Measurements from ENCODE around the gene TM4SF1.
"Not testable (repeated sequence)": the region's sequence is repeated elsewhere in the genome, so short reads cannot be mapped to it uniquely, and the experiment has no call there.

Gene TM4SF1

GRCh38 chr3:149339931-149340309, 37.5 kb downstream of the TM4SF1 start:
- no peak for DNase-seq

- DNase-seq, result not testable (repeated sequence)
Observed at GRCh38 chr3:149337486-149337885, 40.0 kb downstream of the TM4SF1 start.

- DNase-seq, result no peak
Observed at GRCh38 chr3:149336925-149337324, 40.5 kb downstream of the TM4SF1 start.

- no peak for DNase-seq
Observed at GRCh38 chr3:149333176-149333859, 44.1 kb downstream of the TM4SF1 start, which contains the start of gene TM4SF18. Gene TM4SF18, minus strand, starts transcription at chr3:149333636. Its CDS starts 254 bp downstream, at chr3:149333382.

GRCh38 chr3:149332771-149333170, 44.7 kb downstream of the TM4SF1 start:
- no peak for DNase-seq

- no peak for DNase-seq
Observed at GRCh38 chr3:149332227-149332765, 45.2 kb downstream of the TM4SF1 start.

- DNase-seq, result no peak
Observed at GRCh38 chr3:149331396-149331795, 46.1 kb downstream of the TM4SF1 start.

- DNase-seq, result no peak
Observed at GRCh38 chr3:149330609-149331331, 46.7 kb downstream of the TM4SF1 start.

GRCh38 chr3:149327156-149327555, 50.3 kb downstream of the TM4SF1 start:
- no peak for DNase-seq

GRCh38 chr3:149325581-149325980, 51.9 kb downstream of the TM4SF1 start:
- no peak for DNase-seq

- no peak for DNase-seq
Observed at GRCh38 chr3:149324332-149324731, 53.1 kb downstream of the TM4SF1 start.

GRCh38 chr3:149321640-149322039, 55.8 kb downstream of the TM4SF1 start:
- DNase-seq, result no peak

GRCh38 chr3:149321136-149321535, 56.3 kb downstream of the TM4SF1 start:
- no peak for DNase-seq

- DNase-seq, result no peak
Observed at GRCh38 chr3:149319750-149320149, 57.7 kb downstream of the TM4SF1 start.

Measured in activated CD8-positive, alpha-beta memory T cell treated with anti-CD3 and anti-CD28 coated beads, Interleukin-2, amount 50 U/mL, for 48 hours (primary cell).